Type B pancreatic cell (in vitro differentiated cells): Measurements from ENCODE around the gene WIPF1. TPM values are rescaled to one million over a fixed set of nuclear protein-coding genes. Genes with fewer than 3 reads are reported as not detected.

ENCODE experiments used
- DNase-seq: peaks from one replicate; pipeline ENCODE4 v3.0.0; 2021; ENCODE audit warnings: mixed read lengths; ENCODE audit not compliant: unreplicated experiment; ENCODE audit errors: extremely low spot score
- H3K27ac Mint-ChIP-seq: 2 replicates; pipeline ENCODE4 v1.8.0; 2021; ENCODE audit warnings: mild to moderate bottlenecking, mixed read lengths
- H3K27me3 Mint-ChIP-seq: 2 replicates; pipeline ENCODE4 v1.8.0; 2021; ENCODE audit warnings: mixed read lengths
- H3K36me3 Mint-ChIP-seq: 2 replicates; pipeline ENCODE4 v1.8.0; 2021; ENCODE audit warnings: mixed read lengths
- H3K4me1 Mint-ChIP-seq: one replicate; pipeline ENCODE4 v1.8.0; 2021; ENCODE audit warnings: mixed read lengths; ENCODE audit not compliant: unreplicated experiment
- H3K4me3 Mint-ChIP-seq: 2 replicates; pipeline ENCODE4 v1.8.0; 2021; ENCODE audit warnings: mild to moderate bottlenecking, mixed read lengths
- H3K9me3 Mint-ChIP-seq: 2 replicates; pipeline ENCODE4 v1.8.0; 2021; ENCODE audit warnings: mixed read lengths
- CTCF ChIP-seq: fragments of 200-600 bp; sonication (generic); conservative IDR thresholded peaks from 2 replicates; pipeline ENCODE4 v1.5.0; 2021; ENCODE audit warnings: antibody characterized with exemption, mild to moderate bottlenecking
- total RNA-seq: library from RNA; stranded (reverse); gene quantifications from 2 replicates; pipeline ENCODE4 v1.2.1, GENCODE V29; 2021; ENCODE audit warnings: low replicate concordance

WIPF1 gene
- total RNA-seq, 1 donor from 2014 or later, result 19.2 TPM

- no peaks in the 10 kb centered on the region for H3K9me3 Mint-ChIP-seq
- no peak for DNase-seq
- no peaks in the 10 kb centered on the region for H3K4me1 Mint-ChIP-seq
- no peak overlapping the region for H3K4me3 Mint-ChIP-seq
- H3K27ac Mint-ChIP-seq, result no peak overlapping the region
- peak; percentile 60 for TF ChIP-seq CTCF
- H3K36me3 Mint-ChIP-seq, result peaks cover 4% of the 10 kb centered on the region
- H3K27me3 Mint-ChIP-seq, result no peaks in the 10 kb centered on the region
Measured at GRCh38 chr2:174577967-174578589, 19.5 kb downstream of the WIPF1 start.

GRCh38 chr2:174575124-174575776 lies 22.4 kb downstream of the WIPF1 start:
- Mint-ChIP-seq H3K4me1 (no peaks in the 10 kb centered on the region), H3K4me3 (no peak overlapping the region), H3K36me3 (peaks cover 7% of the 10 kb centered on the region), H3K27me3 (no peaks in the 10 kb centered on the region), H3K27ac (no peak overlapping the region), H3K9me3 (no peaks in the 10 kb centered on the region)
- no peak for TF ChIP-seq CTCF
- no peak for DNase-seq

GRCh38 chr2:174574657-174575056 lies 22.9 kb downstream of the WIPF1 start:
- no peaks in the 10 kb centered on the region for H3K9me3 Mint-ChIP-seq
- H3K4me1 Mint-ChIP-seq, result no peaks in the 10 kb centered on the region
- peaks cover 11% of the 10 kb centered on the region for H3K36me3 Mint-ChIP-seq
- no peak for TF ChIP-seq CTCF
- DNase-seq, result no peak
- no peaks in the 10 kb centered on the region for H3K27me3 Mint-ChIP-seq
- H3K4me3 Mint-ChIP-seq, result no peak overlapping the region
- no peak overlapping the region for H3K27ac Mint-ChIP-seq

GRCh38 chr2:174573621-174574081 lies 24.0 kb downstream of the WIPF1 start:
- peaks cover 11% of the 10 kb centered on the region for H3K36me3 Mint-ChIP-seq
- no peak overlapping the region for H3K4me3 Mint-ChIP-seq
- no peak for DNase-seq
- no peak overlapping the region for H3K27ac Mint-ChIP-seq
- no peaks in the 10 kb centered on the region for H3K4me1 Mint-ChIP-seq
- H3K27me3 Mint-ChIP-seq, result no peaks in the 10 kb centered on the region
- H3K9me3 Mint-ChIP-seq, result no peaks in the 10 kb centered on the region
- TF ChIP-seq CTCF, result no peak

- Mint-ChIP-seq H3K4me3 (no peak overlapping the region), H3K27ac (no peak overlapping the region), H3K36me3 (peaks cover 11% of the 10 kb centered on the region), H3K9me3 (no peaks in the 10 kb centered on the region), H3K4me1 (no peaks in the 10 kb centered on the region), H3K27me3 (no peaks in the 10 kb centered on the region)
- TF ChIP-seq CTCF, result no peak
- no peak for DNase-seq
Measured at GRCh38 chr2:174572556-174572955, 25.0 kb downstream of the WIPF1 start.
